Measurements from ENCODE around the gene ADGRA1.
A peak's percentile ranks its signal among the peaks of the same experiment; 100 is the strongest.

ADGRA1 gene

DNA sequence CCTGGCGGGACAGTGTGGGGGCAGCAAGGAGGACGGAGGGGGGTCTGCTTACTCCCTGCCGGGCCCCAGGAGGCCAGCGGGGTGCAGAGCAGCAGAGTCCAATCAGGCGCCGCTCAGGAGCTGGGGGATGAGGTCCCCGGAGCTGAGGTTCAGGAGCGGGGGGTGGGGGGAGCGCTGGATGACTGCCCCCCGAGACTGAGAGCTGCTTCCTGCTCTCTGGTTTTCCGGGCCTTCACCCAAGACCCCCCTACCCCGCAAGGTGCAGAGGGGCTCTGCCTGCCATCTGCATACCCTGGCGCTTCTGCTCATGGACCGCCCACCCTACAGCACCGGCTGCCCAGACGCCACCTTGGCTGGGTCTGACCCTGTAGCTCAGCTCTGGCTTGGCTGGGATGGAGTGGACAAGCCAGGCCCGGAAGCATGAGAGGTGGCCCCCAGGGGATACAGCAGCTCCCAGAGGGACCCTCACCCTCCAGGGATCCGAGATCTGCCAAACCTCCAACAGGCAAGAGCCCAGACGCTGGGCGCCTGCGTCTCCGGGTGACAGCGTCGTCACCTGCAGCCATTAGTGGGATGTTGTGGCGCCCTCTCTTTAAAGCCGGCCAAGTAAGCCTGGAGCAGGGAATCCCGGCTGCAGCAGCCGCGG lies 73.2 kb downstream of the ADGRA1 start:
- Histone ChIP-seq H3K27ac (ENCODE audit: low read depth, low read length) (no peak overlapping the region), H3K4me3 (ENCODE audit: low read depth, low read length) (peak overlapping the region; percentile 73), H3K27me3 (ENCODE audit: control insufficient read depth, insufficient read depth, low read length) (no peaks in the 10 kb centered on the region), H3K4me1 (ENCODE audit: control insufficient read depth, insufficient read depth, low read length) (peaks cover 32% of the 10 kb centered on the region), H3K36me3 (ENCODE audit: control insufficient read depth, insufficient read depth, low read length) (0 out of 2 replicates have a peak, but pooled peaks cover 6% of the 10 kb centered on the region), H3K9ac (ENCODE audit: low read depth, low read length) (no peak overlapping the region), H3K9me3 (ENCODE audit: control insufficient read depth, insufficient read depth, low read length) (no peaks in the 10 kb centered on the region)

DNA sequence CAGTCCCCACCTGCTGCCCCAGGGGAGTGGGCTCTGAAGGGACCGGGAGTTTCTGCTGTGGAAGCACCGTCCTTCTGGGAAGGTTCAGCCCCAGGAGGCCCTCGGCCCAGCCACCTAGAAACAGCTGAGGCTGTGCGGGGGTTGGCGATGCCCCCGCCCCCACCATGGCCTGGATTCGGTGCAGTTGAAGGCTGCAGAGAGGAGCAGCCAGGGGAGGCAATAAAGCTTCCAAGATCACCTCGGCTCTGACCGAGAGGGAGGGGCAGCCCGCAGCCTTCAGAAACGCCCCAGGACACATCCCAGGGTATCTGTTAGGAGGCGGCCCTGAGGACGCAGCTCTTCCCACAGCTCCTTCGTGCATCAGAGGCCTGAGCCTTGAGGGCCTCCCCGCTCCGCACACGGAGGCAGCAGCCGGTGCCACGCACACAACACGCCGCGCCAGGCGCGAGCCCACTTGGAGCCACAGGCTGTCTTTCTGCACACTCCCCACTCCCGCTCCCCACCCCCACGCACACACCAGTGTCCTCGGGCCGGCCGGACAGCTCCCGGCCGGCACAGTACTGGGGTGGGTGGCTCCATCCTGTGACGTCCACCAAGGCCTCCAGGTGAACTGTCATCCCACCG lies 73.9 kb downstream of the ADGRA1 start:
- Histone ChIP-seq H3K36me3 (ENCODE audit: control insufficient read depth, insufficient read depth, low read length) (0 out of 2 replicates have a peak, but pooled peaks cover 6% of the 10 kb centered on the region), H3K9ac (ENCODE audit: low read depth, low read length) (no peak overlapping the region), H3K4me3 (ENCODE audit: low read depth, low read length) (peak overlapping the region; percentile 73; the same call in 1 of the 2 replicates), H3K9me3 (ENCODE audit: control insufficient read depth, insufficient read depth, low read length) (no peaks in the 10 kb centered on the region), H3K4me1 (ENCODE audit: control insufficient read depth, insufficient read depth, low read length) (peaks cover 32% of the 10 kb centered on the region), H3K27ac (ENCODE audit: low read depth, low read length) (no peak overlapping the region), H3K27me3 (ENCODE audit: control insufficient read depth, insufficient read depth, low read length) (no peaks in the 10 kb centered on the region)

DNA sequence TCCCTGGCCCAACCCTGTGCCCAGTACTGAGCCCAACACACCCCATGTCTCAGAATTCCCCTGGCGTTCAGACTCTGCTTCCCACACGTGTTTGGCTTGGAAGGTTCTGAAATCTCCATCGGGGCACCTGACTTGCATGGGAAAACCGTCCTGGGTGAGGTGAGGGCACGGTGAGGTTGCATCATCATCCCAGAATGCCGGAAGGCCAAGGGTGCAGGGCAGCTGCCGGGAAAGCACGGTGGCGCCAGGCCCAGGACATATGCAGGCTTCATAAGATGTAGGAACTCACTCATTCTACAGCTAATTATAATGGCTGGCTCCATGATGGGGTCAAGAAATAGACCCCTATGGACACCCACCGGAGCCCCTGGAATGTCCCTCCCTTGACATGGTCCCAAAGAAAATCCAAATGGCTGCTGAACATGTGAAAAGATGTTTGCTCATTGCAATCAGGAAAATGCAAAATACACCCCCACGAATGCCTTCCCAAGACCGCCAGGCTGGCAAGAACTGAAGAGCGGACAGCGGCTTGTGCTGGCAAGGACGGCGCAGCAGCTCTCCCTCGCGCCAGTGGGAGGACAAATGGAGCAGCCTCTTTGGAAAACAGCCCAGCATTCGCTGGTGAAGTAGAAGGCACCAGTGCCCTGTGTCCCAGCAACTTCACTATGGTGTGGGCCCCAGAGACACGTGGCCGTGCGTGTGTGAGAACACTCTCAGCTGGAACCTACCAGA lies 74.6 kb downstream of the ADGRA1 start:
- no peak overlapping the region for H3K27ac ChIP-seq (ENCODE audit: low read depth, low read length)
- no peak overlapping the region for H3K4me3 ChIP-seq (ENCODE audit: low read depth, low read length)
- H3K9me3 ChIP-seq (ENCODE audit: control insufficient read depth, insufficient read depth, low read length): no peaks in the 10 kb centered on the region
- H3K27me3 ChIP-seq (ENCODE audit: control insufficient read depth, insufficient read depth, low read length): no peaks in the 10 kb centered on the region
- 0 out of 2 replicates have a peak, but pooled peaks cover 6% of the 10 kb centered on the region for H3K36me3 ChIP-seq (ENCODE audit: control insufficient read depth, insufficient read depth, low read length)
- H3K4me1 ChIP-seq (ENCODE audit: control insufficient read depth, insufficient read depth, low read length): peaks cover 32% of the 10 kb centered on the region
- H3K9ac ChIP-seq (ENCODE audit: low read depth, low read length): no peak overlapping the region

DNA sequence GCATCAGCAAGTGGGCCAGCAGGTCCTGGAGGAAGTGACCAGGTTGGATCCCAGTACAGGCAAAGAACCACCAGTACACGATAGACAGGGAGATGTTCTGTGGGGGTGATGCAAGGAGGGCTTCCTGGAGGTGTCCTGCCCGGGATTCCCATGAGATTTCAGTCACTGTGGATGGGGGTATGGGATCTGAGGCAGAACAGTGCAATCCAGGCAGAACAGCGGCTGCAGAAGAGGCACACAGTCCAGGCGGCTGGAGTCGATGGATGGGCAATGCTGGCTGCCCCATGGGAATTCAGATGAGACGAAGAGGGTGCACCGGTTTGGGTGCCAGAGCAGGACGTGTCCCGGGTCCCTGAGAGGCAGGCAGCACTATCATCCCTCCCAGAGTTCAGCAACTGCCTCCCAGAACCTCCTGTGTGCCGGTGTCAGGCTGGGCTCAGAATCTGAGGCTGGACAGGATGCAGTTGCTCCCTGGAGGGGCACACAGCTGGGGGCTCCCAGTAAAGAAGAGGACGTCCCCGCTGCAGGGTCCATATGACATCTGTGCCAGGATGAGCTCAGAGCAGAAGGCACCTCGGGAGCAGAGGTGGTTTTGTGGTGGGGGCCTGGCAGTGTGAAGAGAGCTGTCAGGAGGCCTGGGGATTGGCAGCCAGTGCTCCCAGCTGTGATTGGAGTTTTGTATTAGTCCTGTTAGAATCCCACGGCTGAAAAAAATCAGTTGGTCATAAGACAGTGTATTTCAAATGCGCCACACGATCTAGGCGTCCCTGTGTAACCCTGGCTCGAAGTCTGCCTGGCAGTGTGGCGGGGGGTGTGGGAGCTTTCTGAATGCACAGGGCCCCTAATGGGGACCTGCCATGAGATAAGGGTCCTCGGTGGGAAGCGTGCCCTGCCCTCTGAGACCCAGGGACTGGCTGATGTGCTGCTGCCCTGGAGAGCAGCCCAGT lies 75.5 kb downstream of the ADGRA1 start:
- Histone ChIP-seq H3K27ac (ENCODE audit: low read depth, low read length) (no peak overlapping the region), H3K4me1 (ENCODE audit: control insufficient read depth, insufficient read depth, low read length) (peaks cover 32% of the 10 kb centered on the region), H3K27me3 (ENCODE audit: control insufficient read depth, insufficient read depth, low read length) (no peaks in the 10 kb centered on the region), H3K9me3 (ENCODE audit: control insufficient read depth, insufficient read depth, low read length) (no peaks in the 10 kb centered on the region), H3K9ac (ENCODE audit: low read depth, low read length) (no peak overlapping the region), H3K4me3 (ENCODE audit: low read depth, low read length) (no peak overlapping the region), H3K36me3 (ENCODE audit: control insufficient read depth, insufficient read depth, low read length) (peaks cover 10% of the 10 kb centered on the region; the same call in 1 of the 2 replicates)

DNA sequence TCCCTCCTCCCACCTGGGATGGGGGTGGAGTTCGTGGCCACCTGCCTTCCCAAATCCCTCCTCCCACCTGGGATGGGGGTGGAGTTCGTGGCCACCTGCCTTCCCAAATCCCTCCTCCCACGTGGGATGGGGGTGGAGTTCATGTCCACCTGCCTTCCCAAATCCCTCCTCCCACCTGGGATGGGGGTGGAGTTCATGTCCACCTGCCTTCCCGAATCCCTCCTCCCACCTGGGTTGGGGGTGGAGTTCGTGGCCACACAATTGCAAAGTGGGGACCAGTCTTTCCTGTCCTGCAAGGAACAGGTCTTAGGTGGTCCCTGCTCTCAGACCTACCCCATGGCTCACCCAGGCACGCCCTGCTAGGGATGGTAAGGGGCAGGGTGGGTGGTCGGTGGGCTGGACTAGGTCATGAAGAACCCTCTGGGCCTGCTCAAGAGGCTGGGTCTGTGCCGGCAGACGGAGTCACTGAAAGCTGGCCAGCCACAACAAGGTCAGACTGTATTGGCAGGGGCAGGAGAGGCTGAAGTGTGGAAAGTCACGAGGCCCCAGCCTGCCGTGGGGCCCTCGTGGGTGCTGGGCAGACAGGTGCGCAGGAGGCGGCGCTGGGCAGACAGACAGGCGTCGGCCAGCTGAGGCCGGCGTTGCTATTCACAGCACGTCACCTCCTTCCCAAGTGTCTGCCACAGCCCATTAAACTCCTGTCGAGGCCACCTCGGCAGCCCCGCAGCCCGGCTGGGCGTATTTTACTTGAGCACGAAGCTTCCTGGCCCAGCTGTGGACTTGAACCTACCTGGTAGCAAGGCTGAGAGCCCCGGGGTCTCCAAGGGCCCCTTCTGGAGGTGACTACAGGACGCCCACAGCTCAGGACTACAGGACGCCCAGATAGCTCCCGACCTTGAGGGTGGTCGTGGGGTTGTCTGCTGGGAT lies 76.4 kb downstream of the ADGRA1 start:
- Histone ChIP-seq H3K4me3 (ENCODE audit: low read depth, low read length) (no peak overlapping the region), H3K27me3 (ENCODE audit: control insufficient read depth, insufficient read depth, low read length) (no peaks in the 10 kb centered on the region), H3K27ac (ENCODE audit: low read depth, low read length) (no peak overlapping the region), H3K9me3 (ENCODE audit: control insufficient read depth, insufficient read depth, low read length) (no peaks in the 10 kb centered on the region), H3K4me1 (ENCODE audit: control insufficient read depth, insufficient read depth, low read length) (peaks cover 22% of the 10 kb centered on the region), H3K36me3 (ENCODE audit: control insufficient read depth, insufficient read depth, low read length) (peaks cover 16% of the 10 kb centered on the region), H3K9ac (ENCODE audit: low read depth, low read length) (no peak overlapping the region)

DNA sequence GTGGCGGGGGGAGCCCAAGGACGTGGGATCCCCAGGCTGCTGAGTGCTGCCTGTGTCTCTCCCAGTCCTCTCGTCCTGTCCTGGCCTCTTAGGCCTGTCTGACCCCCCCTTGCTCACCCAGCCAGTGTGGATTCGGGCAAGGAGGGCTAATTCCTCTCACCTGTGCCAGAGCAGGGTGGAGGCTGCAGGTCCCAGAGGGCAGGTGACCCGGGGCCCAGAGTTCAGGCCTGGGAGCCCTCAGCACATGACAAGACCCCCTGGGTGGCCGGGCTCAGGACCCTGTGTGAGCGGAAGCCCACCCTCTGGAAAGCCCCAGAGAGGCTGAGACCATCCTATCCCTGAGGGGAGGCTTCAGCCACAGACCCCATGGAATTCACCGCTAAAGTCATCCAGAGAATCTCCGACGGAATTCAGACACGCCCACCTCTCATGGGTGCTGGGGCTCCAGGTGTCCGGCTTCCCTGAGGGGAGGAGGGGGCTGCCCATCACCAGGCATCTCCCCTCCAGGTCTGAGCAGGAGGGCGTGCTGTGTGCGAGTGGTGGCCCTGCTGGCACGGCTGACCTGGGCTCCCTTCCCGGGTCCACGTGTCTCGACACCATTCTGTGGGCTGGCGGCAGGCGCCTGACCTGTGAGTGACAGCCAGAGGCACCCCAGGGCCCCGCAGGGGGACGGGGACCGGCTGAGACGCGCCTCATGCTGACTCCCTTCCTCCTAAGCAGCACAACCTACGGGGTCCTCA lies 77.3 kb downstream of the ADGRA1 start:
- Histone ChIP-seq H3K4me3 (ENCODE audit: low read depth, low read length) (no peak overlapping the region), H3K27ac (ENCODE audit: low read depth, low read length) (no peak overlapping the region), H3K27me3 (ENCODE audit: control insufficient read depth, insufficient read depth, low read length) (no peaks in the 10 kb centered on the region), H3K9ac (ENCODE audit: low read depth, low read length) (no peak overlapping the region; the same call in 1 of the 2 replicates), H3K4me1 (ENCODE audit: control insufficient read depth, insufficient read depth, low read length) (peaks cover 17% of the 10 kb centered on the region), H3K9me3 (ENCODE audit: control insufficient read depth, insufficient read depth, low read length) (no peaks in the 10 kb centered on the region), H3K36me3 (ENCODE audit: control insufficient read depth, insufficient read depth, low read length) (peaks cover 16% of the 10 kb centered on the region)

DNA sequence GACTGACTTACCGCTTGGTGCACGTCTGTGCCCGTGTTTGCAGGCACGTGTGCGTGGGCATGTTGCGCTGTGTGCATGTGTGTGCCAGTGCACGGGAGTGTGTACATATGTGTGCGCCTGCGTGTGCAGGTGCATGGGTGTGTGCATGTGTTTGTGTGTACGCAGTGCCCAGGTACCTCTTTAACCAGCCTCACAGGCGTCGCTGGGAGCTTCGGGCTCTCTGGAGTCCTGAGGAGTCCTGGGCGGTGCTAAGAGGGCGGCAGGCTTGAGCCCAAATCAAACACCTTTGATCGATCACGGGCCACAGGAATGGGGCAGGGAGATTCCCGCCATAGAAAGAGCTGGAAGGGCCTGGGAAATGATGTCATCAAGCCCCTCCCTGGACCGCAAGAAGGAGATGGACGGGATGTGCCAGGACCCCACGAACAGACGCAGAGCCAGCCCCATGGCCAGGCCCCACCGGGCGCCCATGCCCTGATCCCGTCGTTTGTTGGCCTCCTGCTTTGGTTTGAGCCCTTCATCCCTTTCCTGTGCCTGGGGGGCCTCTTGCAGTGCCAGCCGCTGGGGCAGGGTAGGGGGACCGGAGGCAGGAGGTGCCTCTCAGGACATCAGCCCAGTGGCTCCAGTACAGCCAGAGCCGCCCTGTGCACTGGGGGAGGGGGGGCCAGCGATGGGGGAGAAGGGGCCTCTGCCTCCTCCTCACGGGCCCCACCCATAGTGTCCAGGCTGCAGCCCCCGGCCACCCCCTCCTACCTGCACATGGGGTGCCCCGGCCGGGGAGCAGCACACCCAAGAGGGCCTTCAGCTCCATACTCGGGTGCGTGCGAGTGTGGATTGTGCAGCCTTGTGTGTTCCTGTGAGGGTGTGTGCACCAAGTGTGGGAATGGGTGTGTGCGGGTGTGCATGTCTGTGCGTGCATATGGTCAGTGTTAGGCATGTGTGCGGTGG lies 78.1 kb downstream of the ADGRA1 start:
- H3K4me1 ChIP-seq (ENCODE audit: control insufficient read depth, insufficient read depth, low read length): peaks cover 17% of the 10 kb centered on the region
- no peaks in the 10 kb centered on the region for H3K27me3 ChIP-seq (ENCODE audit: control insufficient read depth, insufficient read depth, low read length)

DNA sequence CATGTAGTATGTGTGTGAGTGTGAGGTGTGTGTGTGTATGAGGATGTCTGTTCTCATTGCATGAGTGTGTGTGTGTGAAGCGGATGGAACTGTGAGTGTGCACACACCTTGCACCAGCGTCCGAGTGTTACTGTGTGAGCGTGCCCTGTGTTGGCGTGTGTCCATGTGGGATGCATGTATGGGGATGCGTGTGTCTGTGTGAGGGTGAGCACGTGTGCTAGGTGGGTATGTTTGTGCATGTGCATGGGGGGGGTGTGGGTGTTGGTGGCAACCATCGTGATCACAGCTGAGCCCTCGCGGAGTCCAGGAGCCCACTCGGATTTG lies 78.7 kb downstream of the ADGRA1 start:
- no peaks in the 10 kb centered on the region for H3K27me3 ChIP-seq (ENCODE audit: control insufficient read depth, insufficient read depth, low read length)
- H3K9ac ChIP-seq (ENCODE audit: low read depth, low read length): no peak overlapping the region
- H3K4me1 ChIP-seq (ENCODE audit: control insufficient read depth, insufficient read depth, low read length): peaks cover 11% of the 10 kb centered on the region
- H3K27ac ChIP-seq (ENCODE audit: low read depth, low read length): no peak overlapping the region
- peaks cover 16% of the 10 kb centered on the region for H3K36me3 ChIP-seq (ENCODE audit: control insufficient read depth, insufficient read depth, low read length)
- no peaks in the 10 kb centered on the region for H3K9me3 ChIP-seq (ENCODE audit: control insufficient read depth, insufficient read depth, low read length)
- no peak overlapping the region for H3K4me3 ChIP-seq (ENCODE audit: low read depth, low read length)

More for the DNA sequence above, 78.1 kb downstream of the ADGRA1 start:
- Histone ChIP-seq H3K9me3 (ENCODE audit: control insufficient read depth, insufficient read depth, low read length) (no peaks in the 10 kb centered on the region), H3K27ac (ENCODE audit: low read depth, low read length) (no peak overlapping the region), H3K9ac (ENCODE audit: low read depth, low read length) (no peak overlapping the region; the same call in 1 of the 2 replicates), H3K36me3 (ENCODE audit: control insufficient read depth, insufficient read depth, low read length) (peaks cover 16% of the 10 kb centered on the region), H3K4me3 (ENCODE audit: low read depth, low read length) (no peak overlapping the region)
